Right renal cortex interstitium (tissue), 3 donors: ENCODE results near the gene SPNS3. TPM values are rescaled to one million over a fixed set of nuclear protein-coding genes. Genes with fewer than 3 reads are reported as not detected.
A peak's percentile ranks its signal among the peaks of the same experiment; 100 is the strongest.

Source experiments
- DNase-seq, 3 donors: peaks; one replicate each; pipeline ENCODE4 v3.0.0-alpha.2; 2013; ENCODE audit warnings: low read depth in 3 of 3, low spot score in 2 of 3
- polyA plus RNA-seq, 3 donors: library from polyadenylated mRNA; unstranded; fragments of 120-200 nt; gene quantifications; one replicate each; pipeline ENCODE4 v1.2.1, GENCODE V29; 2013; ENCODE audit not compliant: insufficient read length in 3 of 3

The SPNS3 gene
- polyA plus RNA-seq, 3 donors: 1.5 to 2.4 (median 1.9) TPM

DNA sequence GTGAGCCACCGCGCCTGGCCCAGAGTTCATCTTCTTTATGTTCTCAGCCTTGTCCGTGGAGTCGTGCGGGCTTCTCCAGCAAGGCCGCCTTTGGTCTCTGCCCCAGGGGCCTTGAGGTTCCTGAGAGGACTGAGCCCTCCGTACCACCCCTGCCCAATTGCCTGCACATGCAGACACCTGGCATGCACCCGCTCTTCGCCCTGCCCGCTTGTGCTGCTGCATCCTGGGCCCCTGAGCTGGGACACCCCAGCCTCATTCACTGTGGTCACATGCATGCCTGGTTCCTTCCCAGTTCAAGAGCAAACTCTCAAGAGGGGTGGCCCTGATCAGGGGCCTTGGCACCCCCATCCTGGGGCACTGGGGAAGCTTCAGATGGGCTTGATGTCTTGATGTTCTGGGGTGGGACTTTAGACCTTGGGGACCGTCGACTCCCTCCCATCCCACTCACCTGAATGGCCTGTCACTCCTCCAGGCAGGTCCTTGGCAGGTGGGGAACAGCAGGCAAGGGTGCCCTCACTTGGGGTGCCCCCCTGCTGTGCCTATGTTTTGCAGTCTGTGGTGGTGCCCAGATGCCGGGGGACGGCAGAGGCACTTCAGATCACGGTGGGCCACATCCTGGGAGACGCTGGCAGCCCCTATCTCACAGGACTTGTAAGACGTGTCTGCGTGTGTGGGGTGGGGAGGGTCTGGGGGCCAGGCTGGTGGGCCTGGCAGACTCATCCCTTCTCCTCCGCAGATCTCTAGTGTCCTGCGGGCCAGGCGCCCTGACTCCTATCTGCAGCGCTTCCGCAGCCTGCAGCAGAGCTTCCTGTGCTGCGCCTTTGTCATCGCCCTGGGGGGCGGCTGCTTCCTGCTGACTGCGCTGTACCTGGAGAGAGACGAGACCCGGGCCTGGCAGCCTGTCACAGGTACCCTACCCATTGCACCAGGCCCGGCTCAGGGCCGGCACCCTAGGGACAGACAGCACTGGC, 52.2 kb downstream of the SPNS3 start:
- no peak for DNase-seq

DNA sequence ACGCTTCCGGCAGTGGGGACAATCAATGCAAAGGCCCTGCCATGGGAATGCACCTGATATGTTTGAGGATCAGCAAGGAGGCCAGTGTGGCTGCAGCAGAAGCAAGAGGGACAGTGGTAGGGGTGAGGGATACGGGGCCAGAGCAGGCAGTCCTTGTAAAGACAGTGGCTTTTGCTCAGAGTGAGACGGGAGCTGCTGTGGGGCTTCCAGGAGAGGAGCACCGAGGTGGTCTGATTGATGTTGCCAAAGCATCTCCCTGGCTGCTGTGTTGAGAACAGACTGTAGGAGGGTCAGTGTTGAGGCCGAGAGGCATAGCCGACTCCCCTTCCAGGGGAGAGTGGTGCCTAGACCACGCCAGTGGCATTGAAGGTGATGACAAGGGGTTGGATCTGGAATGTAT, 53.6 kb downstream of the SPNS3 start:
- DNase-seq: no peak

DNA sequence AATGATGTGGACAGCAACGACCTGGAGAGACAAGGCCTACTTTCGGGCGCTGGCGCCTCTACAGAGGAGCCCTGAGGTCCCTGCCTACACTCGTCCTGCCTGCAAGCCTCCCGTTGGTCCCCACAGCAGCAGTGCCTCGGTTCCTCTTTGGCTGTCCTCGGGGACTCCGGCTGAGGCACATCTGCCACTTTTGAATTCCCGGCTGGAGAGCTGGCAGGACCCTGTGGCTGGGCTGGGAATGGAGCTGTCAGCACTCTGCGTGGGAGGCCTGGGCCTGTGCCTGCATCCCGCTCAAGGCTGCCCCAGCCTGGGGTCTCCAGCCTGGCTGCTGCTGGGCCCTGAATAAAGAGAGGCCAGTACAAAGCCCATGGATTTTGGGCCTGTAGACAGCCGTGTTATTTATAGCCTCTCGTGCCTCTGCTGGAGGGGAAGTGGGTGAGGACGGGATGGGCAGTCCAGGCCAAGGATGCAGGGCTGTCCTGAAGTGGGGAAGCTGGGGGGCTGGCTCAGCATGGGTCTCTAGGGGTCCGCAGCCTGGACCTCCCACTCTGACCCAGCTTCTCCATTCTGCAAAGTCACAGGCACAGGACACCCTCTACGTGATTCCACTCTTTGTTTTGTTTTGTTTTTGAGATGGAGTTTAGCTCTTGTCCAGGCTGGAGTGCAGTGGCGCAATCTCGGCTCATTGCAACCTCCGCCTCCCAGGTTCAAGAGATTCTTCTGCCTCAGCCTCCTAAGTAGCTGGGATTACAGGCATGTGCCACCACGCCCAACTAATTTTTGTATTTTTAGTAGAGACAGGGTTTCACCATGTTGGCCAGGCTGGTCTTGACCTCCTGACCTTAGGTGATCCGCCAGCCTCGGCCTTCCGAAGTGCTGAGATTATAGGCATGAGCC, 54.3 kb downstream of the SPNS3 start:
- DNase-seq: no peak

DNA sequence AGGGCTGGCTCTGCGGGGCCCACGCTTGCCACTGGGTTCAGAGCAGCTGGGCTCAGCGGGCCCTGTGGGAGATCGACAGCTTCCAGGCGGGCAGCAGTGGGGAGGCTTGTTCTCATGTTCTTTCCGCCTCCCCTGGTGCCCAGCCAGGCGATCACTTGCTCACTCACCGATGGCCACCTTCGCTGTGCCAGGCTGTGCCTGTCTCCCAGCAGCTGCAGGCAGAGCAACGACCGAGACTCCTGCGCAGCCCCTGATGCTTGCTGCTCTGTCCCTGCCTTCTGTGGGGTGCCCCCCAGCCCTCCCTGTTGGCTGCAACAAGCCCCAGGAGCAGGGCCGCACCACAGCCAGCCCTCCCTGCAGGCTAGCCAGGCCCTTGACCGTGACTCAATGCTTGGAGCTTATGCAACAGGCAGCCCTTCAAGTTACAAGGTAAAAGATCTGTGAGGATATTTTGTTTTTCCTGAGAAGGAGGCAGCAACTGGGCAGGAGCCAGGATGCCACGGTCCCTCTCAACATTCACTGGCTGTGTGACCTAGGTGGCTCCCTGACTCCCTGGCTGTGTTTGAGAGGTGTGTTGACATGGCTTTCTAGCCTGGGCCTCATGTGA, 55.4 kb downstream of the SPNS3 start:
- DNase-seq: no peak

DNA sequence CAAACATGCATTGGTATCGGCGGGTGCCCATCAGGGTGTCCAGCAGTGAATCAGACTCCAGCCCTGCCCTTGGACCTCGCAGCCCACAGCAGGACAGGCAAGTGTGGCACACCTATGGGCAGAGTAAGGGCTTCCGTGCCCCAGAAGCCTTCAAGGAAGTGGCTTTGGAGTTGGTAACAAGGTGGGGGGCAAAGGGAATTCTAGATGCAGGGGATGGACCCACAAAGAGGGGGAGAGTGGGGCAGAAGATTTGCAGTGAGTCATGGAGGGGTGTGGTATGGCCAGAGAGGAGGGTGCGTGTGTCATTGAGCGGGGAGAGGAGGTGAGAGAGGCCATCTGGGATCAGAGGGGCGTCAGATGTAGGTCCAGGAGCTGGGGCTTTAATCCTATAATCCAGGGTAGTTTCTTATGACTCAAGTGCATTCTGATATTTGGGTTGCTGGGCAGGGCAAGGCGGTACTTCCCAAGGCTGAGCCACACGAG, 56.4 kb downstream of the SPNS3 start:
- DNase-seq: no peak

DNA sequence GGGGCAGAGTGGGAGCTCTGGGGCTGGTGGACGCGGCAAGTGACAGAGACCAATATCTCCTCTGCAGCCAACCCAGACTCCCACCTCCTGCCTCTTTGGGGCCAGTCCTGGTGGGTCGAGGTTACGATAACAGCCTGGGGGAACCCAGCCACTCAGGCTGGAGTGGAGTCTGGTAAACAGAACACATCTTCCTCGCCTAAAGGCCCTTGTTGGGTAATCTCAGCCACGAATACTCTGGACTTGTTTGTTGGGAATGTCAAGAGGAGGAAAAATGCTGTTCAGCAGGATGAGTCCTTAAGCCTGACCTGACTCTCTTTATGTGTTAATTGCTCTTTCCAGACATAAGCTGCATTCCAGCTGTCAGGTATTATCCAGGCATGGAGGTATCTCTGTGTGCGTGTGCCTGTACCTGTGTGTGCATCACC, 56.9 kb downstream of the SPNS3 start:
- no peak for DNase-seq

DNA sequence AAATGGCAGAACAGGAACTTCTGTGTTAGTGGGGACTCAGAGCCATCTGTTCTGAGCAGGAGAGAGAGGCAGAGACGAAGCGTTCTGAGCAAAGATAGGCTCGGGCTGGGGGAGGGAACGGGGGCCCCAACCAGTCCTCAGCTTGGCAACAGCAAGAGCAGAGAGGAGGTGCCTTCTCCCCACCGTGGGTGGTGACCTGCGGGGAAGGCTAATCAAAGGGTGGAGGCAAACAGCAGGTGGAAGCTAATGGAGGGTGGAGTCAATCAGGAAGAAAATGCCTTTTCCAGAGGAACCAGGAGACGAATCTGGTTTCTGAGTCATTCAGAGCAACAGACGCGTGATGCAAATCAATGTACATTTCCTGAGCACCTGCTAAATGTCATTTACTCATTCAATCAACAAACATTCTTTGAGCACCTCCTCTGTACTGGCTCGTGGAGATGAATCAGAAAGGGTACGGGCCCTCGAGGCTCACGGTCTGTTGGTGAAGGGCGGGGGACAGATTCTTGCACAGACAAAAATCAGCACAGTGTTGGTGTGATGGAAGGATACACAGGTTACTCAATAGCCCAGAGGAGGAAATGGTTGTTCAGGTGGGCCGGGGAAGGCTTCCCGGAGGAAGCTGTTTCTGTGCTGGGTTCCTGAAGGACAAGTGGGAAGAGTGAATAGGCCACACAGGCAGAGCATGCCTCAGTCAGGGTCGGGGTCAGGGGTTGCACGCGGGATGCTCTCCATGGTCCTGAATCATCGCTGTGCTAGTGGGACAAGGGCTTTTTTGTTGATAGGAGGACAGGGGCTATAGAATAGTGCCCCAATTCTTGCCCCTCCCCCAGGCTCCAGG, 59.2 kb downstream of the SPNS3 start:
- DNase-seq: peak in 1 of 3 donors; percentile 76

DNA sequence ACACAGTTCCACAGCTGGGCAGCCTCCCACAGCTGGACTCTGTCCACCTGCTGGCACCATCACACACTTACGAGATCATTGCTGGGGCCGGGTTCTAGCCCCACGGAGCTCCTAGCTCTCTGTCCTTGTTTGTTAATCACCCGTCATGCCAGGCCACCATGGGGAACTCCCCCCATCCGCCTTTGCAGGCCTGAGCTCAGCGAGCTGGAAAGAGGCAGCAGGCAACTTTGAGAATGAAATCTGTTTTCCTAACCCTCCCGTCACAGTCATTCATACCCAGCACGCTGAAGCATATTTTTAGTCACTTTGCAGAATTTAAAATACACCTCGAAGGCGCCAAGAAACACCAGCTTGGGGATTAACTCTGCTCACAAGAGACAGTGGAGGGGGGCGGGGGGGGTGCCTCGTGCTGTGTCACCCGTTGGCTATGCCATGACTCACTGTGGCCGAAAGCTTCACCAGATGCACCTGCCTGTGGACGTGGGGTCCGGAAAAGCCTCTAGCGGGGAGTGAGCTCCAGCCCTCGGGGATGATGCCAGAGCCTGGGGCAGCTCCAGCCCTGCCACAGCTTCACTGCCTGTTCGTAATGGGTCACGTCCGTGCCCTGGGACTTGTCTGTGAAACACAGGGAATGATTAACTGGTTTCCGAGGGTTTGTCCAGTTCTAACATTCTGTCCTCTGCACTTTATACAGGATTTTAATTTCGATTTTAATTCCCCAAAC, 63.5 kb downstream of the SPNS3 start:
- DNase-seq: no peak

DNA sequence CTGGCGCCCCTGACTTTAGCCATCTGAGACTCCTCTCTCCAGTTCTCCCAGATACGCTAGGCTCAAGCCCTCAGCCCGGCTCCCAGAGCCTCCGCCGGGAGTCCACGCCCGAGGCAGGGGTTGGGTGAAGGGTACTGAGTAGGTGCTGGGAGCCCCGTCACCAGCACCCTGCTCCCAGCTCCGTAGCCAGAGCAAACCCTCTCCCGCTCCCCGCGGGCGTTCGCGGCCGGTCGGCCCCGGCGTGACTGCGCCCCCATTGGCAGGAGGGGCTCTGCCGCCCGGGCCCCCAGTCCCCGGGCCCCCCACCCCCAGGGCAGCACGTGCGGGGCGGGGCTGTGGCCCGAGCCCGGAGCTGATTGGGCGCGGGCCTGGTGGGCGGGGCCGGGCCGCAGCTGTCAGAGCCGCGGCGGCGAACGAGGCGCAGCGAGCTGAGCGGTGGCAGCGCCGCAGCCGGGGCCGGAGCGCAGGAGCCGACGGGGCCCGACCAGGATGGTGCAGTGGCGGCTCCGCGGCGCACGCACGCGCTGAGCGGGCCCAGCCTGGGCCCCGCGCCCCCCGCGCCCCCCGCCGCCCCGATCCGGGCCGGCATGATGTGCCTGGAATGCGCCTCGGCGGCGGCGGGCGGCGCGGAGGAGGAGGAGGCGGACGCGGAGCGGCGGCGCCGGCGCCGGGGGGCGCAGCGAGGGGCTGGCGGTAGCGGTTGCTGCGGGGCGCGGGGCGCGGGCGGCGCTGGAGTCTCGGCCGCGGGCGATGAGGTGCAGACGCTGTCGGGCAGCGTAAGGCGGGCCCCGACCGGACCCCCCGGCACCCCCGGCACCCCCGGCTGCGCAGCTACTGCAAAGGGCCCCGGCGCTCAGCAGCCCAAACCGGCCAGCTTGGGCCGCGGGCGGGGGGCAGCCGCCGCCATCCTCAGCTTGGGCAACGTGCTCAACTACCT, 65.0 kb downstream of the SPNS3 start, which contains the start of gene SPNS2:
Gene SPNS2, plus strand, starts transcription at position 421 of the 937 bp plus-strand sequence. Its CDS starts 167 bp downstream, at position 588.
- no peak for DNase-seq

DNA sequence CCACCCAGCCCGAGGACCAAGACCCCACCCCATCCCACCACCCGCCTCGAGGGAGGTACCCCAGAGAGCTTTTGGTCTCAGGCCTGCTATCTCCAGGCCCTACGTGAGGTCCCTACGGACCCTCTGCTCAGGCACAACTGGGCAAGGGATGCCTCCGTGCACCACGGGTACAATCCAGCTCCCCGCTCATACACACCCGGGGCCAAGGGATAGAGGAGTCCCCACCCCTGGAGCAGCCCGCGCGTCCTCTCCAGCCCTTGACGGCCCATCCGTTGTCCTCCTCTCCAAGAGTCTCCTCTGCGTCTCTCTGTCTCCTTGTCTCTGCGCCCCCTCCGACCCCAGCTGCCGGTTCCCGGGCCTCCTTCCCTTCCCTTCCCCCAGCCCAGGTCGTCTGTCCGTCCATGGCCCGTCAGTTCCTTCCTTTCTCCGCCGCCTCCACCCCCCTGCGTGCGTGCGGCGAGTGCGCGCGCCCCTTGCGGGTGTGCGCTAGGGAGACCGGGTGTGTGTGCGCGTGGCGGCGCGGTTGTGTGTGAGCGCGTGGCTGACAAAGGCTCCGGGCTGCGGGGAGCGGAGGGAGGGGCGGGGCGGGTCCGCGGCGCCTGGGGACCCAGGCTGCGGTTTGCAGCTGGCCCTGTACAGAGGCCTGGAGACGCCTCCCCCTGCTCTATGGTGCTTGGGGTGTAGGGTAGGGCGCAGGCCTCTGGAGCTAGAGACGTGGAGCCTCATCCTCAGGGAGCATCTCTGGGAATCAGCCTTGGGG, 65.9 kb downstream of the SPNS3 start:
- no peak for DNase-seq

DNA sequence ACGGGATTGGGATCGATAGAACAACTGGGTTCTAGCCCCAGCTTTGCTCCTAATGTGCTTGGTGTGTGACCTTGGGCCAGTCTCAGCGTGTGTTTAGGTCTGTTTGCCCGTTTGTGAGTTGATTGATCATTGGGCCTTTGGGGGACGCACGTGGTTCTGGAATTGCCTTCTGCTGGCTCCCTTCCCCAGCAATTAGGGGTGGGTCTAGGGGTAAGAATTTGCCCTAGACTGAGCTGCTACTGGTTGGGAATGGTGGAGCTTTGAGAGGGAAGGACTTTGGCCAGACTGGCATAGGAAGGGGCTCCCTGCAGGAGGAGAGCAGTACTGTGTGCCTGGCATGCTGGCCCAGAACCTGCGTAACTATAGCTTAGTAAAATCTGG, 66.4 kb downstream of the SPNS3 start:
- DNase-seq: no peak

DNA sequence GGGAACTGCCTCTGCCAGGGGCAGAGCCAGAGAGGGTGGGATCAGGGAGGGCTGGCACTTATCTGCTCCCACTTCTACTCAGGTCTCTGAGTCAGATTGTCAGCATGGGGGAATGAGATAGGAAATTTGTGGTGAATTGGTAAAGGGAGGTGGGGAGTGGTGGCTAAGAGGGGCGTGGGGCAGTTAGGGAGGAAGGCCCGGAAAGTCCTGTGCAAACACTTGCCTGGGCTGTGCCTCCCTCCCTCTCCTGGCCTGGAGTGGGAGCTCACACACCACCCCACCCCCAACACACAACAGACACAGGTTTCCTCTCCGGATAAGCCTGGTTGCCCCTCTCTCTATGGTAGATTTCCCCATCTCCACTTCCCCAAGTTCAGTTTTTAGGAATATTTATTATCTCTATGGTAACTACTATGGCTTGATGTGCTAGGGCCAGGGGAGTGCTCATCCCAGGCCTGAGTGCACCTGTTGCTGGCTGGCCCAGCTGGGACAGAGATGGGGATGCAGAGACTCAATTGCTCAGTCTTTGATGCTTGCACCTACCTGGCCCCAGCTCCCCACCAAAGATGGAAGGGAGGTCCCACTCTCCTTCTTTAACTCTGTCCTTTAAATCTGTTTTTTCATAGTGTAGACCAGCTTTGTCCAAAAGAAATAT, 67.7 kb downstream of the SPNS3 start:
- no peak for DNase-seq

DNA sequence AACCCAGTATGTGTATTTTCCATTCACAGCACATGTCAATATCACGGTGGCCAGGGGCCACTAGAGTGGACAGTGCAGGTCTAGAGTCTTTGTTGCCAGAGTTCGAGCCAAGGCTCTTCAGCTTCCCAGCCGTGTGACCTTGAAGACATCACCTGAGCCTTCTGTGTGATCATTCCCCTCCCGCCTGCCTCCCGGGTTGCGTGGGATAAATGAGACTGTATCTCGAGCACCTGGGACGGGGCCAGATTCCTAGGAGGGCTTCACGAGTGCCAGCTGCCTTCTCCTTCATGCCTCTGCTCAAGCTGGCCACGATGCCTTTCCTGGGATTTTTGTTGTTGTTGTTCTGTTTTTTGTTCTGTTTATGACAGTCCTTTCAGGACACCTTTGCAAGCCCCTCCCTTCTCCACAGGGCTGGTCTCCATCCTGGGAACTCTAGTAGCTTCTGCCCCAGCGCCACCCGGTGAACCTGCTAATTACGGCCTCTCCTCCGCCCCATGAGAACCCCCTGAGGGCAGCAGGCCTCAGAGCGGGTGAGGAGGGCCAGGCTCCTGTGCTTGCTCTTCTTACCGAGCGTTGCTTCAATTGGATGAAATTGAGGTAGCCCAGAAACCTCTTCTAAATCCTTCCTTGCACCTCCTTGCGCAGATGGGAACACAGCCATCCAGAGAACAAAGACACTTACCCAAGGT, 68.9 kb downstream of the SPNS3 start:
- no peak for DNase-seq

DNA sequence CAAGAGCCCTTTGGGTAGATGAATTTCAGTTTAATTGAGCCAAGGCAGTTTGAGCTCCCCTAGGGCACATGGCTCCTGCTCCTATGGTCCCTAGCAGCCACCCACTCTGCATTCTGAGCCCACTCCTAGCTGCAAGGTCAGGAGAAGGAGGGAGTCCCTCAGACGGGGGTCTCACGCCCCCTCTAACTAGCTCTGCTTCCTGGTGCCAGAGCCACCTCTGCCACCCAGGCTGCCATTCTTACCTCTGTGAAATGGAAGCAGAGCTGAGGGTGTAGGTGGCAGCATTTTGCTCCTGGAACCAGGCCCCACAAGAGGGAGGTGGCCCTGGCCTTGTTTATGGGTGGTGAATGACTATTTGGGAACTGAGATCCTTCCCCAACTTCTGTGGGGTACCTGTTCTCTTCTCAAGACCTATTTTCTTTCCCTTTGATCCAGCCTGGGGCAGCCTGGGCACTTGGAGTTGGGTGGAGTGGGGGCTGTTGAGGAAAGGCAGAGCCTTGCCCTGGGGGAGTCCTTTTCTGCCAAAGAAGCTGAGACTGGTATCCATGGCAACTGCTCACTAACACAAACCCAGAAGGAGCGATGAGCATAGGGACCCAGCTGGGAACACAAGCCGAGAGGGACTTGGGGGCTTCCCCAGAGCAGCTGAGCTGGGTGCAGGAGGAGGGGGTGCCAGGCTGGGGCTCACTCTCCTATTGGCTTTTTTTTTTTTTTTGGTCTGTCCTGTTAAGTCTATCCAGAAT, 69.7 kb downstream of the SPNS3 start:
- DNase-seq: no peak

DNA sequence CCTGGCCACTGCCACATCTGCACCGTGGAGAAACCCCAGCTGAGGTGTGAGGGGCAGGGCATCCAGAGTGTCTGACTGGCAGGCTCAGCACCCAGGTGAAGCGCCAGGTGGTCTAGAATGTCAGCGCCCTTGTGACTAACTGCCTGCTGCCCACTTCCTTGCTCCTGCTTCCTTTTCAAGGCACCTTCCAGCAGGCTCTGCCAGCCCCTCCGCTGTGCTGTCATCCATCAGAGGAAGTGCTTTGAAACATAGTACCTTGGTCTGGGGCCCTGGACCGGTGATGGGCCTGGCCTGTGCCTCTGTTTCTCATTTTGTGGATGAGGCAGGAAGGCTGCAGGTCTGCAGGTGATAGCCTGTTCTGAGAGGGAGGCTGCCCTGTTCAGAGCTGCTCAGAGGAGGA, 70.4 kb downstream of the SPNS3 start:
- DNase-seq: no peak

DNA sequence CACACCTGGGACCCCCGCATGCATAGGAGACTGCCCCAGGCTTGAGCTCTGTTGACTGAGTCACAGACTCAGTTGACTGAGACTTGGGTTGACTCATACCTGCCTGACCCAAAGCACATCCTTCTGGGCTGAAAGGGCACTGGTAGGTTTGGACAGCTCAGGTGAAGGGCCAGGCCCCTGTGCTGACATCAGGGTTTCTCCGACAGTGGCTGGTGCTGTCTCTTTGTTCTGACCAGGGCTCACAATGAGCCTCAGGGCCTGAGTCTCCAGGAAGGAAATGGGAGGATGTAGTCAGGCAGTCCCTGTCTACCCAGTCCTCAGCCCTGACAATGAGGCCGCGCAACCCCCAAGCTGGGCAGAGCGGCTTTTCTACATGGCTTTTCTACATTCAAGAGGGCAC, 71.4 kb downstream of the SPNS3 start:
- no peak for DNase-seq
